Skeletal muscle tissue (tissue), 4 donors: ENCODE data around the gene ARCN1. TPM values are rescaled to one million over a fixed set of nuclear protein-coding genes. Genes with fewer than 3 reads are reported as not detected.
"Not testable (repeated sequence)": the region's sequence is repeated elsewhere in the genome, so short reads cannot be mapped to it uniquely, and the experiment has no call there.

Experiments used
- H3K27ac ChIP-seq: one replicate; pipeline ENCODE4 v1.7.0; 2013; ENCODE audit warnings: mild to moderate bottlenecking, low read depth, low read length, inconsistent platforms
- H3K27me3 ChIP-seq, 3 donors: one replicate each; pipeline ENCODE4 v1.7.0; 2013; ENCODE audit warnings: low read length in 3 of 3; ENCODE audit not compliant: control insufficient read depth in 3 of 3, insufficient read depth in 3 of 3
- H3K36me3 ChIP-seq, 3 donors: one replicate each; pipeline ENCODE4 v1.7.0; 2013; ENCODE audit warnings: low read length in 3 of 3; ENCODE audit not compliant: control insufficient read depth in 3 of 3, insufficient read depth in 3 of 3
- H3K4me1 ChIP-seq, 3 donors: one replicate each; pipeline ENCODE4 v1.7.0; 2013; ENCODE audit warnings: low read length in 3 of 3, mild to moderate bottlenecking in 3 of 3; ENCODE audit not compliant: control insufficient read depth in 3 of 3, insufficient read depth in 3 of 3
- H3K4me3 ChIP-seq, 3 donors: one replicate each; pipeline ENCODE4 v1.7.0; 2013; ENCODE audit warnings: low read length in 3 of 3
- H3K9ac ChIP-seq, 3 donors: one replicate each; pipeline ENCODE4 v1.7.0; 2013; ENCODE audit warnings: low read length in 3 of 3, mild to moderate bottlenecking in 3 of 3, moderate library complexity in 2 of 3, low read depth in 1 of 3
- H3K9me3 ChIP-seq, 3 donors: one replicate each; pipeline ENCODE4 v1.7.0; 2013; ENCODE audit warnings: low read length in 3 of 3; ENCODE audit not compliant: control insufficient read depth in 3 of 3
- total RNA-seq: library from RNA; depleted of rRNA; stranded (reverse); fragments of >200 nt; gene quantifications from one replicate; pipeline ENCODE4 v1.2.3, GENCODE V29; 2014
- donor health status: Osteomylitis.

ARCN1 gene
- total RNA-seq, 1 donor from 2014 or later, result 61.1 TPM

DNA sequence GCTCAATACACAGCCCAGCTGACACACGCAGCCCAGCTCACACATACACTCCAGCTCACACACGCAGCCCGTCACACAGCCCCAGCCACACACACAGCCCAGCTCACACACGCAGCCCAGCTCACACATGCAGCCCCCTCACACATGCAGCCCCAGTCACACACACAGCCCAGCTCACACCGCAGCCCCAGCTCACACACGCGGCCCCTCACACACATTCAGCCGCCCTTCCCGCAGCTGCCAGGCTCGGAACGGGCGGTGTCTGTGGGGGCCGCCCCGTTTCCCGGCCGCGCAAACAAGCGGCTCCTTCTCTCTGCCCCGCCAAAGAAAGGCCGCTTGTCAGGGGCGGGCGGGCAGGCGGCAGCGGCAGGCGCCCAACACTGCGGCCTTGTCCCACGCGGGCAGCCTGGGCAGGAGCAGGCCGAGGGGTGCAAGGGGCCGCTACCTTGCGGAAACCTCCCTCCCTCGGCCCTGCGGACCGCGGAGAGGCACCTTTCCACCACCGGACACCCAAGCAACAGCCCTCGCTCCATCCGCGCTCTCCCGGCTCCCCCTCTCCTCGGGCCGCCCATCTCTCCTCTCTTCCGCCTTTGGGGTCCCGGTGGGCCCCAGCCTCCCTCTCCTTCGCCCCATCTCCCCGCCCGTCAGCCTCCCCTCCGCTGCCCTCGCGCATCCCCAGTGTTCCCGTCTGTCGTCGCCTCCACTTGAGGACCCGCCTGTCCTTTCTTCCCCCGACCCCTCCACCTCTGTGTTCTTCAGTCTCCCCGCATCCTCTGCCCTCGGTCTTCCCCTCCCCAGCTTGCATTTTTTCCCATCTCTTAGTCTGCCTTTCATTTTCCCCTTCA is 37.4 kb downstream of the ARCN1 start:
- no peaks in the 10 kb centered on the region for H3K9me3 ChIP-seq
- peaks cover 30 to 39% (median 38%) of the 10 kb centered on the region in 3 donors for H3K4me1 ChIP-seq
- H3K27ac ChIP-seq, result peak overlapping the region; percentile 88
- H3K4me3 ChIP-seq, result peak overlapping the region; percentile 59 to 82 (median 75)
- H3K36me3 ChIP-seq, result peaks cover 5 to 12% (median 11%) of the 10 kb centered on the region in 3 donors
- peaks cover 0 to 9% (median 0%) of the 10 kb centered on the region in 3 donors for H3K27me3 ChIP-seq
- peak overlapping the region; percentile 5 to 89 (median 83) for H3K9ac ChIP-seq

GRCh38 chr11:118610225-118610772 is 38.1 kb downstream of the ARCN1 start:
- H3K9me3 ChIP-seq, result no peaks in the 10 kb centered on the region
- peaks cover 28 to 32% (median 31%) of the 10 kb centered on the region in 3 donors for H3K4me1 ChIP-seq
- H3K27me3 ChIP-seq, result peaks cover 0 to 9% (median 0%) of the 10 kb centered on the region in 3 donors
- H3K27ac ChIP-seq, result peak overlapping the region; percentile 88
- peak overlapping the region; percentile 59 to 75 (median 61) for H3K4me3 ChIP-seq
- H3K36me3 ChIP-seq, result peaks cover 7 to 16% (median 11%) of the 10 kb centered on the region in 3 donors
- peak overlapping the region; percentile 33 to 89 (median 83) for H3K9ac ChIP-seq

DNA sequence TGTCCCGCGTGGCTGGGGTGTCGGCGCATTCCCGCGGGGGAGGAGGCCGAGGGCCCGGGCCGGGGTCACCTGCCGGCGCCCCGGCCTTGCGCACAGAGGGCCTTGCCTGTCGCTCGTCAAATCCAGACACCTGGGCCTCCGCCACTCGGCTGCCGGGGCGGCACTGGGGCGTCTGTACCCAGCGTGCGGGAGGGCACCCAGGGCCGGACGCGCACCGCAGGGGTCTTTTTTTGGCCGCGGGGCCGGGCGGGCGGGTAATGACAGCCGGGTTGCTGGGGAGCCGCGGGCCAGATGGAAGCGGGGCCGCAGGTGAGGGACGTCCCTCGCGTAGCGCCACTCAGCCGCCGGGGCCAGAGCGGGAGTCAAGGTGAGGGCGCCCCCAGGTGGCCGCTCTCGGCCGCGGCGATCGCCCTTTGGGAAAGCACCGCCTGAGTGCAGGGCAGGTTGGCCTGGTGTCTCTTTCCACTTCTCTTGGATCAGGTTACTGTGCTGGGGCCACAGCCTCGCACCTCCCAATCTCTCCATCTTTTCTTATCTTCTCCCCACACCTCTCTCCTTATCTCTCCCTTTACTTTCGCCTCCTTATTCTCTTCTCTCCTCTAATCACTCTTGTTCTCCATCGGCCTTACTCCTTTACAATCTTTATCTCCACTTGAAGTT is 38.7 kb downstream of the ARCN1 start:
- Histone ChIP-seq H3K27me3 (peaks cover 0 to 9% (median 0%) of the 10 kb centered on the region in 3 donors), H3K4me3 (peak overlapping the region; percentile 56 to 75 (median 61)), H3K9me3 (no peaks in the 10 kb centered on the region), H3K36me3 (peaks cover 8 to 22% (median 13%) of the 10 kb centered on the region in 3 donors), H3K27ac (peak overlapping the region; percentile 88), H3K4me1 (peaks cover 27 to 30% (median 28%) of the 10 kb centered on the region in 3 donors), H3K9ac (peak overlapping the region; percentile 33 to 89 (median 83))

DNA sequence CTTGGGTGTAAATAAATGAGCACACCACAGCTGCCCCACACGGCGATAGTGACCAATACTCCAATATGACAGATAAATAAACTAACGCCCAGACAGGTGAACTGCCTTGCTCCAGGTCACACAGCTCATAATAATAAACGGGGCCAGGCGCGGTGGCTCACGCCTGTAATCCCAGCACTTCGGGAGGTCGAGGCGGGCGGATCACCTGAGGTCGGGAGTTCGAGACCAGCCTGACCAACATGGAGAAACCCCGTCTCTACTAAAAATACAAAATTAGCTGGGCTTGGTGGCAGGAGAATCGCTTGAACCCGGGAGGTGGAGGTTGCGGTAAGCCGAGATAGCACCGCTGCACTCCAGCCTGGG is 39.2 kb downstream of the ARCN1 start:
- H3K9me3 ChIP-seq, H3K27me3 ChIP-seq, H3K27ac ChIP-seq: not testable (repeated sequence)
- Histone ChIP-seq H3K9ac (peak overlapping the region in 1 of 3 donors; percentile 57), H3K36me3 (peaks cover 13 to 28% (median 16%) of the 10 kb centered on the region in 3 donors), H3K4me1 (peaks cover 26 to 31% (median 30%) of the 10 kb centered on the region in 3 donors), H3K4me3 (peak overlapping the region in 2 of 3 donors; percentile 23 to 35)

GRCh38 chr11:118612378-118612777 is 40.2 kb downstream of the ARCN1 start:
- peaks cover 15 to 32% (median 16%) of the 10 kb centered on the region in 3 donors for H3K36me3 ChIP-seq
- H3K27ac ChIP-seq, result peak overlapping the region; percentile 39
- peaks cover 0 to 9% (median 0%) of the 10 kb centered on the region in 3 donors for H3K27me3 ChIP-seq
- H3K9ac ChIP-seq, result peak overlapping the region in 1 of 3 donors; percentile 35
- H3K9me3 ChIP-seq, result no peaks in the 10 kb centered on the region
- H3K4me1 ChIP-seq, result peaks cover 24 to 37% (median 29%) of the 10 kb centered on the region in 3 donors
- H3K4me3 ChIP-seq, result no peak overlapping the region

GRCh38 chr11:118614511-118614910 is 42.3 kb downstream of the ARCN1 start:
- H3K27me3 ChIP-seq, result no peaks in the 10 kb centered on the region
- H3K4me3 ChIP-seq, result no peak overlapping the region
- H3K9ac ChIP-seq, result no peak overlapping the region
- no peak overlapping the region for H3K27ac ChIP-seq
- H3K4me1 ChIP-seq, result peaks cover 39 to 45% (median 39%) of the 10 kb centered on the region in 3 donors
- H3K36me3 ChIP-seq, result peaks cover 15 to 32% (median 16%) of the 10 kb centered on the region in 3 donors
- H3K9me3 ChIP-seq, result no peaks in the 10 kb centered on the region

GRCh38 chr11:118615282-118615975 is 43.2 kb downstream of the ARCN1 start:
- Histone ChIP-seq H3K9me3 (no peaks in the 10 kb centered on the region), H3K4me1 (peaks cover 46 to 50% (median 48%) of the 10 kb centered on the region in 3 donors), H3K36me3 (peaks cover 15 to 32% (median 16%) of the 10 kb centered on the region in 3 donors), H3K9ac (no peak overlapping the region), H3K27ac (no peak overlapping the region), H3K27me3 (no peaks in the 10 kb centered on the region), H3K4me3 (no peak overlapping the region)

DNA sequence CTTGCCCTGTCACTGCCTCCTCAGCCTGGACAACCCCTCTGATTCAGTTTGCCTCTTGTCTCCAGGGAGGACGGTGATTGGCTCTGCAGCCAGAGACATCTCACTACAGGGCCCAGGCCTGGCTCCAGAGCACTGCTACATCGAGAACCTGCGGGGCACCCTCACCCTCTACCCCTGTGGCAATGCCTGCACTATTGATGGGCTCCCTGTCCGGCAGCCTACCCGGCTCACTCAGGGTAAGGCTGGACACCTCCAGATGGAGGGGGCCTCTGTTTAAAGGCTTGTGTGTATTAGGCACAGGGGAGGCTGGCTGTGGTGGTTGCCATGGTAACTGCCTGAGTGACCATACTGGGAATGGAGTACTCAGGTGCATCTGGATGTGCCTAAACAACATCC is 43.8 kb downstream of the ARCN1 start:
- peaks cover 15 to 32% (median 16%) of the 10 kb centered on the region in 3 donors for H3K36me3 ChIP-seq
- peaks cover 51 to 55% (median 54%) of the 10 kb centered on the region in 3 donors for H3K4me1 ChIP-seq
- no peak overlapping the region for H3K4me3 ChIP-seq
- H3K9ac ChIP-seq, result no peak overlapping the region
- no peak overlapping the region for H3K27ac ChIP-seq
- no peaks in the 10 kb centered on the region for H3K9me3 ChIP-seq
- no peaks in the 10 kb centered on the region for H3K27me3 ChIP-seq
